ENCODE results near the gene SURF4. TPM values are rescaled to one million over a fixed set of nuclear protein-coding genes. Genes with fewer than 3 reads are reported as not detected.
A peak's percentile ranks its signal among the peaks of the same experiment; 100 is the strongest.

The SURF4 gene
- total and polyA plus RNA-seq, 2 of the 13 experiments (the other 11 are each of a cell fraction or from before 2014, with no cell fraction given): 220 to 265 TPM

GRCh38 chr9:133351908-133352634, 23.8 kb downstream of the SURF4 start (continued):
- TF ChIP-seq SKIL (CRISPR knock-in tag; IDR thresholded peaks at IDR 0.05; ENCODE audit: borderline replicate concordance) (no peak), KDM4B (CRISPR knock-in tag; IDR thresholded peaks at IDR 0.05) (0 out of 2 replicates have a peak, but pooled peaks have one; percentile 33), RFXAP (CRISPR knock-in tag; IDR thresholded peaks at IDR 0.05; ENCODE audit: borderline replicate concordance) (0 out of 2 replicates have a peak, but pooled peaks have one; percentile 47), SRSF4 (IDR thresholded peaks at IDR 0.05; ENCODE audit: low read depth, low read length, poor library complexity, severe bottlenecking) (no peak), MNT (IDR thresholded peaks at IDR 0.05) (no peak), GATAD1 (CRISPR knock-in tag; IDR thresholded peaks at IDR 0.05) (peak; percentile 12; the same call in 1 of the 2 replicates), IRF2 (CRISPR knock-in tag; IDR thresholded peaks at IDR 0.05) (0 out of 2 replicates have a peak, but pooled peaks have one; percentile 58), KDM5A (IDR thresholded peaks at IDR 0.05; ENCODE audit: borderline replicate concordance, low read length) (no peak), TGIF2 (CRISPR knock-in tag; IDR thresholded peaks at IDR 0.05) (0 out of 2 replicates have a peak, but pooled peaks have one; percentile 30), XRCC5 (optimal IDR thresholded peaks at IDR 0.05; ENCODE audit: low read length) (peak; percentile 83), ZSCAN21 (CRISPR knock-in tag; IDR thresholded peaks at IDR 0.05; ENCODE audit: borderline replicate concordance) (peak; percentile 54; the same call in 1 of the 2 replicates), GZF1 (CRISPR knock-in tag; IDR thresholded peaks at IDR 0.05) (no peak), GABPA (IDR thresholded peaks at IDR 0.05; ENCODE audit: low read depth, low read length) (no peak), GABPA (CRISPR knock-in tag; IDR thresholded peaks at IDR 0.05; ENCODE audit: low read depth) (peak; percentile 21; the same call in 1 of the 2 replicates), MLX (CRISPR knock-in tag; IDR thresholded peaks at IDR 0.05) (no peak), SMYD3 (CRISPR knock-in tag; IDR thresholded peaks at IDR 0.05) (no peak), MXD4 (CRISPR knock-in tag; IDR thresholded peaks at IDR 0.05) (no peak), ZBTB33 (CRISPR knock-in tag; IDR thresholded peaks at IDR 0.05) (peak; percentile 88; the same call in 1 of the 2 replicates), ZHX1 (CRISPR knock-in tag; IDR thresholded peaks at IDR 0.05; ENCODE audit: low read depth) (no peak), SMAD3 (CRISPR knock-in tag; IDR thresholded peaks at IDR 0.05) (peak; percentile 47; the same call in 1 of the 2 replicates)
